IPS-18a (cell line): ENCODE results near the gene CALR3.

Experiments
- H3K27ac ChIP-seq: one replicate; pipeline ENCODE4 v1.5.1; 2013; ENCODE audit warnings: low read length
- H3K27me3 ChIP-seq: one replicate; pipeline ENCODE4 v1.6.1; 2013; ENCODE audit warnings: mild to moderate bottlenecking, low read length; ENCODE audit not compliant: control insufficient read depth, insufficient read depth
- H3K36me3 ChIP-seq: one replicate; pipeline ENCODE4 v1.6.1; 2013; ENCODE audit warnings: low read depth, low read length; ENCODE audit not compliant: control insufficient read depth
- H3K4me1 ChIP-seq: one replicate; pipeline ENCODE4 v1.6.1; 2013; ENCODE audit warnings: low read depth, low read length; ENCODE audit not compliant: control insufficient read depth
- H3K4me3 ChIP-seq: one replicate; pipeline ENCODE4 v1.5.1; 2013; ENCODE audit warnings: low read length
- H3K9ac ChIP-seq: one replicate; pipeline ENCODE4 v1.6.1; 2013; ENCODE audit warnings: mild to moderate bottlenecking, low read length, moderate library complexity
- H3K9me3 ChIP-seq: one replicate; pipeline ENCODE4 v1.6.1; 2013; ENCODE audit warnings: low read depth, low read length; ENCODE audit not compliant: control insufficient read depth

Gene CALR3

DNA sequence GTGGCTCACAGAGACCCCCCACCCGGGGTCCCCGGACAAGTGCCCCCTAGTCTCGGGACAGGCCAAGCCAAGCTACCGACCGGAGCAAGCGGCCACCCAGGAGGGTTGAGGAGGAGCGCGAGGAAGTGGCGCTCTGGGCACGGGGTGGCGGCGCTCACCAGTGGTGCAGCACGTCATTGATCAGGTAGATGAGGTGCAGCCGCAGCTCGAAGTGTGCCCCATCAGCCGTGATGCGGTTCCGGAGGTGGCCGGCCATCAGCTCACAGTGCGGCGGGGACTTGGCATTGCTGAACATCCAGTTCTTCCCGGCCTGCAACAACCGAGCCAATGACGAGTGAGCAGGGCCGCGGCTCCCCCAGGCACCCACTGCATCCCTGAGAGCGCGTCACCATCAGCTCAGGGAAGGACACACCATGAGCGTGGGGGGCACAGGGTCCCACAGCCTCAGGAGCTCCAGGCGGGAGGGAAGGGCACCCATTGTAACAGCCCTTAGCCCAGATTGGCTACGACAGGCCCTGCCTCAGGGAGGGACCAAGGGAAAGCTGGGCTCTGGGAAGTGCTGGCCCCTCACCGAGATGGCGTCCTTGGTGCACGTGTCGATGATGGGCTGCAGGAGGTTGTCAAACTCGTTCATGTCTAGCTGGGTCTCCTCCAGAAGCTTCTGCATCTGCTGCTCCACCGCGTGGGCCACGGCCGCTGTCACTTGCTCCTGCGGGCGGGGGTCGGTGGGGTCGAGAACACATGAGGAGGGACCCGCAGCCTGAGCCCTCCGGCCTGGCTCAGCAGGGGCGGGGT, 36.7 kb upstream of the CALR3 start:
- no peaks in the 10 kb centered on the region for H3K4me1 ChIP-seq
- H3K27ac ChIP-seq = no peak overlapping the region
- no peaks in the 10 kb centered on the region for H3K9me3 ChIP-seq
- no peaks in the 10 kb centered on the region for H3K27me3 ChIP-seq
- peaks cover 92% of the 10 kb centered on the region for H3K36me3 ChIP-seq
- H3K4me3 ChIP-seq = no peak overlapping the region
- H3K9ac ChIP-seq = no peak overlapping the region

DNA sequence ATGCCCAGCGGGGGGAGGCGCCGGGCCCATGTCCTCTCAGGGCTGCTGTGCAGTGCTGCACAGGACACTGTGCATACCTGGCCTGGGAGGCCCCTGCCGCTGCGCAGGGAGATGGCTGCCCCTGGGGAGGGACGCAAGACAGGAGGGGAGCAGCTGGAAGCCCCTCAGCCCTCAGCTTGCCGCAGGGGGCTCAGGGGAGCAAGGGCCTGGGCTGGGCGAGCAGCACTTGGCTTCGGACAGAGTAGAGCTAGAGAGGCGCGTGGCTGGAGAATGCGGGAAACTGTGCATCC, 35.4 kb upstream of the CALR3 start:
- no peak overlapping the region for H3K9ac ChIP-seq
- no peaks in the 10 kb centered on the region for H3K9me3 ChIP-seq
- H3K4me3 ChIP-seq = no peak overlapping the region
- H3K4me1 ChIP-seq = no peaks in the 10 kb centered on the region
- no peak overlapping the region for H3K27ac ChIP-seq
- peaks cover 97% of the 10 kb centered on the region for H3K36me3 ChIP-seq
- H3K27me3 ChIP-seq = no peaks in the 10 kb centered on the region

DNA sequence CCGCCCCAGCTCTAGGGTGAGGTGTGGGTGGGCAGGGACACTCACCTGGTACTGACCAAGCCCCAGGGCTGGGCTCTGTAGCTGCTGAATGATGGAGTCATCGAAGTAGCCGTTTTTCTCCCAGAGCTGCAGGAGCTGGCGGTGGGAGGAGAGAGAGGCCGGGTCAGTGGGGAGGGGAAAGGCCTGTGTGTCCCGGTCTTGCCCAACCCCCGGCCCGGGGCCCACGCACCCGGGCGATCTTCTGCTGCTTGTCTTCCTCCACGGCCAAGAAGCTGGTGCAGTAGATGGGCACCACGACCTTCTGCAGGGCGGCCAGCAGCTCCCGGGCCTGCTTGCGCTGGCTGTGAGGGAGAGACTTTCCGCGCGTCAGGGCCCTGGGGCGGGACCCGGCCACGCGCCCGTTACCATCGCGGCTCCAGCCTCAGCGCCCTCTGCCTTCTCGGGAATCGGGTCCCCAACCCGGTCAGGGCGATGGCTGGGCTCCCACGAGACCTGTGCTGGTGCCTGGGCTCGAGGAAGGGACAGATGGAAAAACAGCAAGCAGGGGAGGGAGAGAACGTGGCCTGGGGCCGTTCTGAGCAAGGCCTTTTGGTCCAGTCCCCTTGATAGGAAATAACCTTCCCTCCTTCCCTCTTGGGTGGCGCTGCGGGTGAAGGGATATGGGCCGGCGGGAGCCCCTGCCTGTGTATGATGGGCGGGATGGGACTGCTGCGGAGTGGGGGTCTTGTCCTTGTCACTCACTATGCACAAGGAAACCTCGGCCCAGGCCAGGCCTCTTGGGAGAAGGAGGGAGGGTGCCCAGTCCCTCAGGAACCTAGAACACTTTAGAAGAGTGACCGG, 34.8 kb upstream of the CALR3 start:
- Histone ChIP-seq H3K27me3 (no peaks in the 10 kb centered on the region), H3K9me3 (no peaks in the 10 kb centered on the region), H3K36me3 (peaks cover 94% of the 10 kb centered on the region), H3K4me1 (no peaks in the 10 kb centered on the region), H3K9ac (no peak overlapping the region), H3K4me3 (no peak overlapping the region), H3K27ac (no peak overlapping the region)

DNA sequence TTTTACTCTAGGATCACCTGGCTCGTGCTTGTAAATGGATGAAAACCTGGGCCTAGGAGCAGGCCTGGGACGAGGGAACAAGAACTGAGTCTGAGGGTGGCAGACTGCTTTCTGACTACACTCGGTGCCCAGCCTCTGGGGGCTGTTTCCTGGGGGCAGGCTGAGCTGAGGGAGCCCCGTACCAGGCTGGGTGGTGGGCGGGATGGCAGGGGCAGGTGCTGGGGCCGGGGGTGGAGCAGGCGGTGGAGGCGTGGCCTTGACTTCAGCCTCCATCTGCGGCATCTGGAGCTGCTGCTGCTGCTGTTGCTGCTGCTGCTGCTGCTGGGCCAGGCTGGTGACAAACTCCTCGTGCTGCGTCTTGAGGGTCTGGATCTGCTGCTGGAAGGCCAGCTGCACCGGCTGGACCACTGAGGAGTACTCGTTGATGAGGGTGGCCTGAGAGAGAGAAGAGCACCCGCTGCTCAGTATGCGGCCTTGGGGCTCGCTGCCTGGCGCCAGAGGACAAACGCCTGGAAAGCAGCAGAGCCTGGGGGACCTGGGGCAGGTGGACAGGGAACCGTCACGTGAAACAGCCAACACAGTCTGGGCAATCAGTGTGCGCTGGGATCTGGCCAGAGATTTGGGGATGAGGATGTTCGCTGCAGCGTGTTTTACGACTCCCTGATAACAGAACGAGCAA, 33.6 kb upstream of the CALR3 start:
- Histone ChIP-seq H3K9me3 (no peaks in the 10 kb centered on the region), H3K36me3 (peaks cover 92% of the 10 kb centered on the region)

DNA sequence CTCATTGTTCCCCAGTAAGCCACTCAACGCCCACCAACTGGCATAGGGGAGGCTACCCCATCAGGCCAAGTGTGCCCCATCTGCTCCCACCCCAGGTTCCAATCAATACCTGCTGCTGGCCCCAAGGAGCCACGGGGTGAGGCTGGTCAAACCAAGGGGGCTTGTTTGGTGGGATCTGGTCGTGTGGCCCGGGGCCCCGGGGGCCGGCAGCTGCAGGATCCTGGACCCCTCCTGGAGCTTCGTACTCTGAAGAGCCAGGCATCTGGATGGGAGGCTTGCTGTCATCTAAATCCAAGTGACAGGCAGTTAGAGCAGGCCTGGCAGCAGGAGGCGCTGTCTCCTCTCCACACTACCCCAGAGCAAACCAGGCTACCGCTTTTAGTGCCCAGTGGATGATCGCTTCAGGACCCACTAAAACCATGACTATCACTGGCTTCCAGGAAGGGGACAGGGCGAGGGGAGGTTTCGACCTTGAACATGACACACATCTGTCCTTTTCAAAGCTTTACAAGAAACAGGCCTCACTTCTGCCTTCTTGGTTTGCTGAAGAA, 32.1 kb upstream of the CALR3 start:
- H3K36me3 ChIP-seq = peaks cover 87% of the 10 kb centered on the region
- no peak overlapping the region for H3K27ac ChIP-seq
- no peaks in the 10 kb centered on the region for H3K4me1 ChIP-seq
- H3K4me3 ChIP-seq = no peak overlapping the region
- H3K27me3 ChIP-seq = no peaks in the 10 kb centered on the region
- H3K9me3 ChIP-seq = no peaks in the 10 kb centered on the region
- H3K9ac ChIP-seq = no peak overlapping the region

More for the DNA sequence above, 33.6 kb upstream of the CALR3 start:
- Histone ChIP-seq H3K4me1 (no peaks in the 10 kb centered on the region), H3K9ac (no peak overlapping the region), H3K4me3 (no peak overlapping the region), H3K27me3 (no peaks in the 10 kb centered on the region), H3K27ac (no peak overlapping the region)

DNA sequence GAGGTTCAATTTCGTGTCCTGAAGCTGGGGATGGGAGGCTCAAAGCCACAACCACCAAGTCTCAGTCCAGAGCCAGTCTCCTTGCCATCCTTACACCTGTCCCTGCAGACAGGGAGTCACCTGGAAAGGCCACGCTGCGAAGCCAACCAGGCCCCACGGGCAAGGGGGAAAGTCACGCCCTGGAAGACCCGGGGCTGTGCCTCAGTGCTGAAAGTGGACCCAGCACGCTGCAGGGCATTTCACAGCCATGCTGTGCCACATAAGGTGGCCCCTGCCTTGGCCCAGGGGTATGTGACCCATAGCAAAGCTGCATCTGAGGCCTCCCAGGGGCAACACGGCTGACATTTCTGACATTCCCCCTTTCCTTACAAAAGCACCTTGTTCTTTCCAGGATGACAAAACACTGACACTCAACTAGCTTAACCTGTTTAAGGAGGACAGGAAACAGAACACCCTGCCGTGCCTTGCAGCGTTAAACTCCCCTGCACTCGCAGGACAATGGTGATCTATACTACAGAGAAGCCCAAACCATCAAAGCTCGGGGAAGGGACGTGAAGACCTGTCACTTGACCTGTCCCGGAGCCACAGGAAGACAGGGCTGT, 31.5 kb upstream of the CALR3 start:
- peaks cover 88% of the 10 kb centered on the region for H3K36me3 ChIP-seq

DNA sequence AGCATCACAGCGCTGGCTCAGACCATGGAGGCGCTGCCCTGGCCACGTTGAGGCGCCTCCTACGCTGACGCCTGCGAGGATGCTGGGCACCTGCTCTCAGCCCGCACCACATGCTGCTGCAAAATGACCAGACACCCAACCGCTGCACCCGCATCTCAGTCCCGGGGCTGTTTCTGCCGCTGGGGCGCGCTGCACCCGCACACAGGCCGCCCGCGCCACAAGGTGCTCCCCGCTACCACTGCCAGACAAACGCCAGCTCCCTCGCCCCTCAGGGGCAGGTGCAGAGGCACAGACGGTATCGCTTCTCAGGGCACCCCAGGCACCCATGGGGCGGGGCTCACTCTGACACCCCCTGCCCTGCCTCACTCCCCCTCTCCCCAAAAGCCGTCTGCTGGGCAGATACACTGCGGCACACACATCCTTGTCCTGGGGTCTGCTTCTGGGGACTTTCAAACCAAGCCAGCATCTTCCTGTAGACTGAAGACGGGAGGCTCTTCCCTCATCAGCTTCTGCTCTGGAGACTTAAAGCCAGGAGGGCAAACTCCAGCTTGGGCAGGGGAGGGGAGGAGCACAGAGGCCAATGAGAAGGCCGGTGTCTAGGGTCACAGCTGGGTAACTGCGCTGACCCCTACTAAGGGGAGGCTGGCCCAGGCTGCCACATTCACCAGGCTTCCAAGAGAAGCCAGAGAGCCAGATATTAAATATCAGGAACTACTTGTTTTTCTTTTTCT, 29.9 kb upstream of the CALR3 start:
- Histone ChIP-seq H3K27ac (no peak overlapping the region), H3K9ac (no peak overlapping the region), H3K9me3 (no peaks in the 10 kb centered on the region), H3K4me3 (no peak overlapping the region), H3K27me3 (no peaks in the 10 kb centered on the region), H3K4me1 (no peaks in the 10 kb centered on the region), H3K36me3 (peaks cover 83% of the 10 kb centered on the region)

More for the DNA sequence above, 31.5 kb upstream of the CALR3 start:
- Histone ChIP-seq H3K27ac (no peak overlapping the region), H3K4me3 (no peak overlapping the region), H3K9me3 (no peaks in the 10 kb centered on the region), H3K27me3 (no peaks in the 10 kb centered on the region), H3K9ac (no peak overlapping the region), H3K4me1 (no peaks in the 10 kb centered on the region)

DNA sequence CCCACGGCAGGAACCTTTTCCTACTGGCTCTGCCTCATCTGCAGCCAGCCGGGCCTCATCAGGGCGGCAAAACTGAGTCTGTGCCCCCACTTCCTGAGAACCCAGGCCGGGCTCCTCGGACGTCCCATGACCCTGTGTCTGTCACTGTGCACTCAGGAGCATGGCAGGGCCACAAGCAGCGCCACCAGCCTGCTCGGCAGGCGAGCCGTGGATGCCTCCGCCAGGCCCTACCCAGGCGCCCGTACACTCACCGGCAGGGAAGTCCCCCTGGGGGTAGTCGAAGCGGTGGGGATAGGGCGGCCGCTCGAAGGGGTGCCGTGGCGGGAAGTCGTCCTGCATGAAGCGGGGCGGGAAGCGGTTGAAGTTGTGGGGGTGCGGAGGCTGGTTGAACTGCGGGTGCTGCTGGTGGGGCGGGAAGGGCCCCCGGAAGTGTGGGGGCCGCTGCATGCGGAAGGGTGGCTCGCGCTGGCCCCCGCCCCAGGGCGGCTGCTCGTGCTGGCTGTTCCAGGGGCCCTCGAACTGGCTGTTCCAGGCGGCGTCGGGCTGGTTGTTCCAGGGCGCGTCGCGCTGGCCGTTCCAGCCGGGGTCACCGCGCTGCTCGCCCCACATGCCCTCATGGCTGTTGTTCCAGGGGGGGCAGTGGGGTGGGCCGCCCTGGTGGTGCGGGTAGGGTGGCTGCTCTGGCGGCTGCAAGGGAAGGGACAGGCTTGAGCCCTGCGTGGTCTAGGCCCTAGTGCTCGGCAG, 29.2 kb upstream of the CALR3 start:
- Histone ChIP-seq H3K4me3 (no peak overlapping the region), H3K27me3 (no peaks in the 10 kb centered on the region), H3K9ac (no peak overlapping the region), H3K36me3 (peaks cover 83% of the 10 kb centered on the region), H3K27ac (no peak overlapping the region), H3K4me1 (no peaks in the 10 kb centered on the region), H3K9me3 (no peaks in the 10 kb centered on the region)

DNA sequence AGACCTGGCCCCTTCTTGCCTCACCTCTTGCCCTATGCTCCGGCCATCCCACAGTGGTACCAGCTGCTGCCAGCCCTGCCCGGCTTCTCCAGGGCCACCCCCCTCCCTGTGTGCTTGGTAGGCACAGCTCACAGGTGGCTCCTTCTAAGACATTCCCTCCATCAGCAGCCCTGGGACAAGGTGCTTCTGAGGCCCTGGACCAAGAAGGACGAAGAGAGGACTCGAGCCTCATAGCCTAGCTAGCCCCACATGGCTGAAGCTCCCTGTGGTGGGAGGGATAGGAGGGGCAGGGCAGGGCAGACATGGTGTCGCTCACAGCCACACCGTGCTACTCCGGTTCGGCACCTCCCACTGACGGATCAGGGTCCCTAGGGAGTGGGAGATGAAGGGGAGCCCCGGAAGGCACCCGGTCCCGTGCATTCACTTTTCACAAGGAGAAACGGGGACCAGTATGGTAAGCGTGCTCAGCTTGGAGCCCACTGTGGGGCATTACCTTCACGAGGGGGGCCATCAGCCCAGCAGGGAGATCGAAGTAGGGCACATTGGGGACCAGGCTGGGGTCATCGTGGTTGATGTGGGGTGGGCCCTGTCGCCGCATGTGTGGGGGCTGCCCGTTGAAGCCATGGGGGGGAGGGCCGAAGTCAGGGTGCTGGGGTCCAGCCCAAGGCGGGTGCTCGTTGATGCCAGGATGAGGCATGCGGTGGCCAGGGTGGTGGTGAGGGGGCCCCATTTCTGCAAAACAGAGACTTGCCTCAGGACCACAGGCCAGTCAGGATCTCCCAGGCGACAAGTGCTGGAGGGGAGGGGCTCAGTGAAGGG, 26.8 kb upstream of the CALR3 start:
- Histone ChIP-seq H3K4me1 (no peaks in the 10 kb centered on the region), H3K27ac (no peak overlapping the region), H3K9ac (no peak overlapping the region), H3K27me3 (no peaks in the 10 kb centered on the region), H3K36me3 (peaks cover 83% of the 10 kb centered on the region), H3K9me3 (no peaks in the 10 kb centered on the region), H3K4me3 (no peak overlapping the region)
